HepG2 (cell line): Measurements from ENCODE around the gene NPBWR2. TPM values are rescaled to one million over a fixed set of nuclear protein-coding genes. Genes with fewer than 3 reads are reported as not detected.

Experiments used
- CCDC6 ChIP-seq: sonication (generic); formaldehyde crosslinking; IDR thresholded peaks from 2 replicates; pipeline ENCODE4 v1.8.1; 2022; ENCODE audit warnings: mild to moderate bottlenecking, missing genetic modification reagents, moderate library complexity
- E2F2 ChIP-seq: sonication (generic); formaldehyde crosslinking; IDR thresholded peaks from 2 replicates; pipeline ENCODE4 v1.4.0; 2020; ENCODE audit warnings: missing genetic modification reagents, borderline replicate concordance
- ERF ChIP-seq: IDR thresholded peaks from 2 replicates; pipeline ENCODE4 v1.6.1; 2018; ENCODE audit warnings: missing biosample characterization, missing genetic modification reagents
- ESRRA ChIP-seq: sonication (generic); formaldehyde crosslinking; IDR thresholded peaks from 2 replicates; pipeline ENCODE4 v1.5.1; 2020; ENCODE audit warnings: mild to moderate bottlenecking, low read depth, missing genetic modification reagents
- EZH2 ChIP-seq: conservative IDR thresholded peaks from 2 replicates; pipeline ENCODE4 v1.6.1; 2012; ENCODE audit warnings: mild to moderate bottlenecking, low read depth, low read length, moderate library complexity
- GPN1 ChIP-seq: sonication (generic); formaldehyde crosslinking; IDR thresholded peaks from 2 replicates; pipeline ENCODE4 v1.5.1; 2020; ENCODE audit warnings: missing genetic modification reagents, borderline replicate concordance
- HNF1B ChIP-seq: sonication (generic); formaldehyde crosslinking; IDR thresholded peaks from 2 replicates; pipeline ENCODE4 v1.5.1; 2020; ENCODE audit warnings: mild to moderate bottlenecking, moderate library complexity, missing genetic modification reagents
- NR2C2 ChIP-seq: sonication (generic); formaldehyde crosslinking; IDR thresholded peaks from 2 replicates; pipeline ENCODE4 v1.4.0; 2020; ENCODE audit warnings: missing genetic modification reagents, mild to moderate bottlenecking, moderate library complexity, borderline replicate concordance
- POLR2AphosphoS5 ChIP-seq: IDR thresholded peaks from 2 replicates; pipeline ENCODE4 v1.6.1; 2012; ENCODE audit warnings: low read depth, low read length
- SMARCC2 ChIP-seq: fragments of 450-650 bp; IDR thresholded peaks from 2 replicates; pipeline ENCODE4 v1.6.1; 2017; ENCODE audit warnings: antibody characterized with exemption, mild to moderate bottlenecking
- SP2 ChIP-seq: sonication (generic); formaldehyde crosslinking; IDR thresholded peaks from 2 replicates; pipeline ENCODE4 v1.5.1; 2020; ENCODE audit warnings: mild to moderate bottlenecking, missing genetic modification reagents
- TARDBP ChIP-seq: sonication (generic); formaldehyde crosslinking; IDR thresholded peaks from 2 replicates; pipeline ENCODE4 v1.8.0; 2022; ENCODE audit warnings: mild to moderate bottlenecking, missing genetic modification reagents
- TBL1XR1 ChIP-seq: fragments of 150-350 bp; IDR thresholded peaks from 2 replicates; pipeline ENCODE4 v1.6.1; 2014; ENCODE audit warnings: borderline replicate concordance, low read length; ENCODE audit not compliant: partially characterized antibody
- TMF1 ChIP-seq: sonication (generic); formaldehyde crosslinking; IDR thresholded peaks from 2 replicates; pipeline ENCODE4 v1.8.1; 2022; ENCODE audit warnings: low read depth, missing genetic modification reagents
- U2AF1 ChIP-seq: fragments of 200-400 bp; formaldehyde crosslinking; optimal IDR thresholded peaks from 2 replicates; pipeline ENCODE3; 2017; ENCODE audit warnings: mild to moderate bottlenecking, low read depth, low read length
- ZBTB10 ChIP-seq: sonication (generic); formaldehyde crosslinking; IDR thresholded peaks from 2 replicates; pipeline ENCODE4 v1.4.0; 2020; ENCODE audit warnings: missing genetic modification reagents, borderline replicate concordance
- ZFP36L1 ChIP-seq: sonication (generic); formaldehyde crosslinking; IDR thresholded peaks from 2 replicates; pipeline ENCODE4 v1.8.0; 2022; ENCODE audit warnings: mild to moderate bottlenecking, missing genetic modification reagents, moderate library complexity
- ZMAT5 ChIP-seq: sonication (generic); formaldehyde crosslinking; IDR thresholded peaks from 2 replicates; pipeline ENCODE4 v1.5.0; 2020; ENCODE audit warnings: mild to moderate bottlenecking, low read depth, missing genetic modification reagents, borderline replicate concordance
- ZMYM4 ChIP-seq: sonication (generic); formaldehyde crosslinking; IDR thresholded peaks from 2 replicates; pipeline ENCODE4 v1.8.1; 2023; ENCODE audit warnings: mild to moderate bottlenecking, missing genetic modification reagents
- ZNF18 ChIP-seq: sonication (generic); formaldehyde crosslinking; IDR thresholded peaks from 2 replicates; pipeline ENCODE4 v1.8.0; 2022; ENCODE audit warnings: mild to moderate bottlenecking, missing genetic modification reagents; ENCODE audit not compliant: insufficient replicate concordance
- ZNF256 ChIP-seq: sonication (generic); formaldehyde crosslinking; conservative IDR thresholded peaks from 2 replicates; pipeline ENCODE4 v1.4.0; 2020; ENCODE audit warnings: missing genetic modification reagents
- ZNF543 ChIP-seq: sonication (generic); formaldehyde crosslinking; IDR thresholded peaks from 2 replicates; pipeline ENCODE4 v1.4.0; 2020; ENCODE audit warnings: mild to moderate bottlenecking, missing genetic modification reagents
- polyA plus RNA-seq, 8 experiments: library from polyadenylated mRNA; depleted of rRNA in 3 of 8; stranded (reverse) in 7 of 8; unstranded in 1 of 8; fragments of >200 nt; fragmentation: Illumina TruSeq in 4 of 8; extraction: Trizol in 4 of 8; gene quantifications; 2 replicates each; pipeline versions ENCODE4 v1.2.1 to v1.2.3, GENCODE V29; 2011 to 2016; ENCODE audit warnings: low read depth in 4 of 8, missing spikeins in 1 of 8, mixed read lengths in 1 of 8; ENCODE audit not compliant: insufficient read depth in 1 of 8
- total RNA-seq, 5 experiments: library from RNA; depleted of rRNA; stranded (reverse); fragments of >200 nt; fragmentation: Illumina TruSeq; extraction: Trizol; gene quantifications; 2 replicates each; pipeline ENCODE4 v1.2.3, GENCODE V29; 2016; ENCODE audit warnings: low read depth in 1 of 5

The NPBWR2 gene
- total and polyA plus RNA-seq, 2 of the 13 experiments (the other 11 are each of a cell fraction or from before 2014, with no cell fraction given), result not detected

- TF ChIP-seq U2AF1 (peak; percentile 23), ZNF543 (CRISPR knock-in tag) (no peak), ZNF256 (CRISPR knock-in tag) (peak; percentile 46; the same call in 1 of the 2 replicates), ZFP36L1 (no peak), TMF1 (CRISPR knock-in tag) (no peak), E2F2 (CRISPR knock-in tag) (no peak), CCDC6 (CRISPR knock-in tag) (0 out of 2 replicates have a peak, but pooled peaks have one; percentile 42), ZMYM4 (CRISPR knock-in tag) (peak; percentile 27; the same call in 1 of the 2 replicates), TBL1XR1 (no peak), ESRRA (CRISPR knock-in tag) (peak; percentile 27; the same call in 1 of the 2 replicates), POLR2AphosphoS5 (no peak), ZMAT5 (no peak), SMARCC2 (no peak), HNF1B (CRISPR knock-in tag) (no peak), EZH2 (no peak), ZBTB10 (no peak), SP2 (CRISPR knock-in tag) (no peak), ZNF18 (CRISPR knock-in tag) (peak; percentile 7), GPN1 (peak; percentile 82; the same call in 1 of the 2 replicates), ERF (CRISPR knock-in tag) (peak; percentile 83), NR2C2 (CRISPR knock-in tag) (no peak; the same call in 1 of the 2 replicates), TARDBP (CRISPR knock-in tag) (peak; percentile 50)
Observed at GRCh38 chr20:64055893-64056638, 51.3 kb downstream of the NPBWR2 start (continued).
